Ovary (tissue), 9 donors: ENCODE results near the gene ARID2. TPM values are rescaled to one million over a fixed set of nuclear protein-coding genes. Genes with fewer than 3 reads are reported as not detected.

Source experiments
- DNase-seq, 5 donors: peaks; one replicate each; pipeline ENCODE4 v3.0.0-alpha.2; 2019 to 2020
- H3K27ac ChIP-seq, 2 donors: fragments of 200-600 bp; one replicate each; pipeline versions ENCODE4 v1.5.1 to v1.8.0; 2019 to 2022
- H3K27me3 ChIP-seq: fragments of 200-600 bp; one replicate; pipeline ENCODE4 v1.8.0; 2022
- H3K36me3 ChIP-seq: fragments of 200-600 bp; sonication (generic); one replicate; pipeline ENCODE4 v1.5.1; 2019
- H3K4me1 ChIP-seq: one replicate; pipeline ENCODE4 v1.8.1; 2013; ENCODE audit warnings: mild to moderate bottlenecking, moderate library complexity; ENCODE audit not compliant: insufficient read depth
- H3K4me3 ChIP-seq: fragments of 200-600 bp; sonication (generic); one replicate; pipeline ENCODE4 v1.5.1; 2017
- H3K9me3 ChIP-seq, 2 donors: fragments of 200-600 bp in 1 of 2; sonication (generic) in 1 of 2; one replicate each; pipeline versions ENCODE4 v1.5.1 to v1.8.1; 2013 to 2019; ENCODE audit warnings: mild to moderate bottlenecking in 1 of 2, moderate library complexity in 1 of 2
- EP300 ChIP-seq: sonication (generic); formaldehyde crosslinking; IDR thresholded peaks from one replicate; pipeline ENCODE4 v1.6.1; 2017; ENCODE audit warnings: antibody characterized with exemption
- POLR2A ChIP-seq: fragments of 450-650 bp; IDR thresholded peaks from one replicate; pipeline ENCODE4 v1.6.1; 2017; ENCODE audit warnings: antibody characterized with exemption, mild to moderate bottlenecking, moderate library complexity
- WGBS, 3 donors: extraction: QIAGEN DNeasy Blood & Tissue Kit in 1 of 3; methylation state at CpG; one replicate each; pipeline versions ENCODE4 v1.1.5 to v1.1.7; 2013 to 2017; 5-methylcytosine and 5-hydroxymethylcytosine counted together
- intact Hi-C, 4 donors: fragments of 100-400 bp; cut with DNase I; formaldehyde crosslinking; loops; one replicate each; pipeline versions ENCODE4 v1.11.0 to v1.15.1; 2022 to 2023
- polyA plus RNA-seq, 2 donors: library from polyadenylated mRNA; stranded (reverse); fragments of 200-250 nt in 1 of 2; fragments of 350-450 nt in 1 of 2; fragmentation: Illumina TruSeq in 1 of 2; extraction: RNeasy Lipid Tissue Mini Kit (QIAGEN cat#74804) in 1 of 2; gene quantifications; one replicate each; pipeline ENCODE4 v1.2.3, GENCODE V29; 2013 to 2014
- total RNA-seq, 7 donors: library from RNA; depleted of rRNA in 2 of 7; stranded (reverse); fragments of >200 nt in 2 of 7; fragmentation: NEBNext Ultra II Directional in 3 of 7; extraction: Animal tissue kit (Norgen Biotek cat#: 25700) in 3 of 7; gene quantifications; one replicate each; pipeline versions ENCODE4 v1.1.0 to v1.2.4, GENCODE V29; 2016 to 2023
- TF ChIP-seq, protein P1 (sequence below), 3 donors: fragments of 450-650 bp in 2 of 3; fragments of 200-600 bp in 1 of 3; IDR thresholded peaks; one replicate each; pipeline versions ENCODE4 v1.5.1 to v1.8.0; 2016 to 2022; ENCODE audit warnings: antibody characterized with exemption in 3 of 3, mild to moderate bottlenecking in 1 of 3
- donor health status: DM: no; HTN: no; CAD: no; lungs with moderate emphysema.
- donor health status: DM: no; HTN: no; CAD: no.
- donor health status: Bipolar disorder and iron deficiency.
- donor health status: DM: yes; HTN: yes; CAD: no.
- donor health status: DM: no; HTN: no; CAD: no.
- donor health status: DM: yes; HTN: yes; CAD: no.

ARID2 gene
- total and polyA plus RNA-seq, 9 donors, result 7.9 to 39.5 (median 32.1) TPM

DNA sequence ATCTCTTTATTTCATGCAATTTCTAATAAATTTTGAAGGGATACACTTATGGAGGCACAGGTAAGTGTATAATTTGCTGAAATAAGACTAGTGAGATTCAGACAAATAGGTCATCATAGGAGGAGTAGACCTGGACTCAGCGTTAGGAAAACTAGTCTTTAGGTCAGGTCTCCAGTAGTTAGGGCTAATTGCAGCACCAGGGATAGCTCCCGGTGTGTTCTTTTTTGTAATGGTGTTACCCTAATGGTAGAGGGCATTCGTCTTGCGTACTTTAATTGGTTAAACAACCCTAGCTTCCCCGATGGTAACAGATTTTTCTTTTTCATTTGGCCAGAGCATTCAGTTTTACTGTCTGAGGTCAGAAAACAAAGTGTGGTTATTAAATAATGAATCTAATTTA is 64.9 kb downstream of the ARID2 start:
- H3K9me3 ChIP-seq, result no peaks in the 10 kb centered on the region

DNA sequence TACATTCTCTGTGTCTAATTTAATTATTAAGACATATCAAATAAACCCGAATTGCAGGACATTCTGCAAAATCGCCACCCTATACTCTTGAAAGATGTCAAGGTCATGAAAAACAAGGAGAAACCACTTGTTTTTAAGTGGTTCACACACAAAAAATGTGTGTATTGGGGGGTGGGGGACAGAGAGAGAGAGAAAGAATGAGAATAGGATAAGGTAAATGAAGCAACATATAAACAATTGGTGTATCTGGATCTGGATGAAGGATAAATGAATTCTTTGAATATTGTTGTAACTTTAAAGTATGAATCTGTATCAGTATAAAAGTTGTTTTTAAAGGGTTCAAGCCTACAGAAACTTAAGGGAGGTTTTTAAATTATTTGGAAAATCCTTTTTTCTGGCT is 72.1 kb downstream of the ARID2 start:
- TF ChIP-seq POLR2A, result no peak
- no peak for TF ChIP-seq EP300
- TF ChIP-seq, protein P1, sequence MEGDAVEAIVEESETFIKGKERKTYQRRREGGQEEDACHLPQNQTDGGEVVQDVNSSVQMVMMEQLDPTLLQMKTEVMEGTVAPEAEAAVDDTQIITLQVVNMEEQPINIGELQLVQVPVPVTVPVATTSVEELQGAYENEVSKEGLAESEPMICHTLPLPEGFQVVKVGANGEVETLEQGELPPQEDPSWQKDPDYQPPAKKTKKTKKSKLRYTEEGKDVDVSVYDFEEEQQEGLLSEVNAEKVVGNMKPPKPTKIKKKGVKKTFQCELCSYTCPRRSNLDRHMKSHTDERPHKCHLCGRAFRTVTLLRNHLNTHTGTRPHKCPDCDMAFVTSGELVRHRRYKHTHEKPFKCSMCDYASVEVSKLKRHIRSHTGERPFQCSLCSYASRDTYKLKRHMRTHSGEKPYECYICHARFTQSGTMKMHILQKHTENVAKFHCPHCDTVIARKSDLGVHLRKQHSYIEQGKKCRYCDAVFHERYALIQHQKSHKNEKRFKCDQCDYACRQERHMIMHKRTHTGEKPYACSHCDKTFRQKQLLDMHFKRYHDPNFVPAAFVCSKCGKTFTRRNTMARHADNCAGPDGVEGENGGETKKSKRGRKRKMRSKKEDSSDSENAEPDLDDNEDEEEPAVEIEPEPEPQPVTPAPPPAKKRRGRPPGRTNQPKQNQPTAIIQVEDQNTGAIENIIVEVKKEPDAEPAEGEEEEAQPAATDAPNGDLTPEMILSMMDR (IDR thresholded peaks at IDR 0.05), result no peak
- Histone ChIP-seq H3K4me3 (no peak overlapping the region), H3K4me1 (no peaks in the 10 kb centered on the region), H3K36me3 (no peaks in the 10 kb centered on the region), H3K27me3 (no peaks in the 10 kb centered on the region), H3K9me3 (no peaks in the 10 kb centered on the region), H3K27ac (no peak overlapping the region)
- intact Hi-C loops, result no loop called here
- DNase-seq, result no peak
- 94 to 96% (median 95%) methylated on average over 2 of the region's 2 CpGs for WGBS, 3 donors

More for the DNA sequence above, 64.9 kb downstream of the ARID2 start:
- Histone ChIP-seq H3K4me1 (peaks cover 2% of the 10 kb centered on the region), H3K27ac (no peak overlapping the region), H3K27me3 (no peaks in the 10 kb centered on the region), H3K4me3 (no peak overlapping the region), H3K36me3 (no peaks in the 10 kb centered on the region)
- 80 to 92% (median 81%) methylated on average over 5 of the region's 5 CpGs for WGBS, 3 donors
- TF ChIP-seq, protein P1 (IDR thresholded peaks at IDR 0.05), result no peak
- TF ChIP-seq POLR2A, result no peak
- TF ChIP-seq EP300, result no peak
- intact Hi-C loops, result no loop called here
- no peak for DNase-seq

DNA sequence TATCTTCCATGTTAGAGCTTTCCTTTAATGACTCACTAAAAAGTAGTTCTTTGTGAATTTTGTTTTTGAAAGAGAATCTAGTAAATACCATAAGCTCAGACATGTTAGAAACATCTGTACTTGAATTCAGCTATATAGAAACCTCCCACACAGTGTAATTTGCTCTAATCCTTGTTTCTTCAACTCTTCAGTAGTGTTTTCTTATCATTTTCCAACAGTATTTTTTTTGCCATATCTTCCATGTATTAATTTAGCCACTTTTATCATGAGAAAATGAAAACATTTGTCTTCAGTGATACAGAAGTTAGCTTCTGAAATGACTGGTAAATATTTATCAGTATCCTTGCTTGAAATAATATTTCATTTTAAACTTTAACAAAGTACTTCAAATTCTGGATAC is 73.6 kb downstream of the ARID2 start:
- intact Hi-C loops, result no loop called here
- no peaks in the 10 kb centered on the region for H3K9me3 ChIP-seq
- no peaks in the 10 kb centered on the region for H3K36me3 ChIP-seq
- no peak for DNase-seq
- no peaks in the 10 kb centered on the region for H3K27me3 ChIP-seq
- no peak overlapping the region for H3K4me3 ChIP-seq
- no peaks in the 10 kb centered on the region for H3K4me1 ChIP-seq
- H3K27ac ChIP-seq, result no peak overlapping the region
- TF ChIP-seq, protein P1 (IDR thresholded peaks at IDR 0.05), result no peak
- TF ChIP-seq EP300 (no peak), POLR2A (no peak)

DNA sequence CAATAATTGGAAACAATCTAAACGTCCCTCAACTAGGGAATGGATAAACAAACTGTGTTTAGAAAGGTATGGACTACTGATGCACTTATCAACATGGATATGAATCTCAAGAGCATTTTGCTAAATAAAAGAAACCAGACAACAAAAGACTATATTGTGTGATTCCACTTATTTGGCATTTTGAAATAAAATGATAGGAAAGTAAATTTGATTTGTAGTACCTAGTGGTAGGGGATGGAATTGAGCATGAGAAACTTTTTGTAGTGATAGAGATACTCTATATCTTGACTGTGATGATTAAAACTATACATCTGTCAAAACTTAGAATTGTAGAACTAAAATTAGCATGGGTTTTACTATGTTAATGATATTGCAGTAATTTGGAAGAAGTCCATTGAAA is 87.1 kb downstream of the ARID2 start:
- 71 to 72% (median 71%) methylated on average over 1 of the region's 1 CpG for WGBS, 3 donors

More for the DNA sequence above, 87.1 kb downstream of the ARID2 start:
- Histone ChIP-seq H3K27ac (no peak overlapping the region), H3K27me3 (no peaks in the 10 kb centered on the region), H3K4me3 (no peak overlapping the region), H3K9me3 (no peaks in the 10 kb centered on the region), H3K36me3 (no peaks in the 10 kb centered on the region), H3K4me1 (no peaks in the 10 kb centered on the region)
- DNase-seq, result no peak
- intact Hi-C loops, result no loop called here
- no peak for TF ChIP-seq EP300
- no peak for TF ChIP-seq POLR2A
- TF ChIP-seq, protein P1 (IDR thresholded peaks at IDR 0.05), result no peak
